AG04450 (cell line): Measurements from ENCODE around the gene MEIOB. TPM values are rescaled to one million over a fixed set of nuclear protein-coding genes. Genes with fewer than 3 reads are reported as not detected.
"Not testable (repeated sequence)": the region's sequence is repeated elsewhere in the genome, so short reads cannot be mapped to it uniquely, and the experiment has no call there.

Source experiments
- CTCF ChIA-PET: fragments of 300-600, 350-600 bp; formaldehyde crosslinking; extraction: SDS; loops from one replicate; lab custom pipeline; 2022; ENCODE audit warnings: antibody characterized with exemption, inconsistent platforms; lab: Charles Lee
- POLR2A ChIA-PET: fragments of 350-600 bp; formaldehyde crosslinking; extraction: SDS; loops from one replicate; lab custom pipeline; 2021; ENCODE audit warnings: antibody characterized with exemption, inconsistent platforms; lab: Yijun Ruan, JAX
- DNase-seq: peaks from one replicate; pipeline ENCODE4 v3.0.0-alpha.2; 2011; ENCODE audit warnings: low read depth, low spot score
- H3K27ac ChIP-seq: one replicate; pipeline ENCODE4 v1.5.1; 2012; ENCODE audit warnings: low read depth, low read length, control low read depth
- H3K27me3 ChIP-seq: one replicate; pipeline ENCODE4 v1.6.0; 2012; ENCODE audit warnings: low read length; ENCODE audit not compliant: control insufficient read depth, insufficient read depth
- H3K4me3 ChIP-seq: 2 replicates; pipeline ENCODE4 v1.5.1; 2011; ENCODE audit warnings: mild to moderate bottlenecking, low read depth, low read length, control low read depth
- H3K9me3 ChIP-seq: 2 replicates; pipeline ENCODE4 v1.5.1; 2012; ENCODE audit warnings: low read length; ENCODE audit not compliant: control insufficient read depth, insufficient read depth
- polyA minus RNA-seq: library from RNA; depleted of rRNA, polyadenylated mRNA; stranded (reverse); fragments of >200 nt; gene quantifications from 2 replicates; pipeline ENCODE4 v1.2.3, GENCODE V29; 2011; rRNA and poly(A)+ RNA removed
- polyA plus RNA-seq: library from polyadenylated mRNA; depleted of rRNA; stranded (reverse); fragments of >200 nt; gene quantifications from 2 replicates; pipeline ENCODE4 v1.2.3, GENCODE V29; 2011; rRNA removed
- TF ChIP-seq, protein P1 (sequence below): IDR thresholded peaks from 2 replicates; pipeline ENCODE4 v1.5.1; 2011; ENCODE audit warnings: low read depth, low read length, control low read depth, inconsistent platforms

MEIOB gene
- 0.04 TPM in 1 of 2 replicates, not detected in the other for polyA plus RNA-seq
- not detected in 2 replicates for polyA minus RNA-seq

DNA sequence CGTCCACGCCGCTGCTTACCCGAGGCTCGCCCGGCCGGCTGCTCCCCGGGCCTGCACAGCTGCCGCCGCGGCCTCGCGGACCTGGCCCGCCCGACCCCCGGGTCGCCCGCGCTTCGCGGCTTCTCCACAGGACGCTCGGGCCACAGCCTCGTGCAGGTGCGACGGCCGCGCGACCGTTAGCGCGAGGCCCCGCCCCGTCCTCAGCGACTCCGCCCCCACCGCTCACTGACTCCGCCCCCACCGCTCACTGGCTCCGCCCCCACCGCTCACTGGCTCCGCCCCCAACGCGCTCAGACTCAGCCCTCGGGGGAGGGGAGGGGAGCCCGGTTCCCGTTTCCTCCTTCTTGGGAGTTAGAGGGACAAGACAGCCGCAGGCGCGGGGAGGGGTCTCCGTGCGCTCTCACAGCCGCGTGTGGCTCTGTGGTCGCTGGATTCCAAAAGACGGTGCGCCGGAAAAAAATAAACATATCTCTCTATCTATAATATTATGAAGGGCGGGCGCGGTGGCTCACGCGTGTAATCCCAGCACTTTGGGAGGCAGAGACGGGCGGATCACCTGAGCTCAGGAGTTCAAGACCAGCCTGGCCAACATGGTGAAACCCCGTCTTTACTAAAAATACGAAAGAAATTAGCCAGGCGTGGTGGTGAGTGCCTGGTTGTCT, at the start of gene MEIOB:
Gene MEIOB (minus strand): TSS at position 191 of the 662 bp plus-strand sequence. CDS start 3,989 bp downstream, outside the sequence.
- H3K27ac ChIP-seq, result no peak within 1 kb of the TSS
- TF ChIP-seq, protein P1, sequence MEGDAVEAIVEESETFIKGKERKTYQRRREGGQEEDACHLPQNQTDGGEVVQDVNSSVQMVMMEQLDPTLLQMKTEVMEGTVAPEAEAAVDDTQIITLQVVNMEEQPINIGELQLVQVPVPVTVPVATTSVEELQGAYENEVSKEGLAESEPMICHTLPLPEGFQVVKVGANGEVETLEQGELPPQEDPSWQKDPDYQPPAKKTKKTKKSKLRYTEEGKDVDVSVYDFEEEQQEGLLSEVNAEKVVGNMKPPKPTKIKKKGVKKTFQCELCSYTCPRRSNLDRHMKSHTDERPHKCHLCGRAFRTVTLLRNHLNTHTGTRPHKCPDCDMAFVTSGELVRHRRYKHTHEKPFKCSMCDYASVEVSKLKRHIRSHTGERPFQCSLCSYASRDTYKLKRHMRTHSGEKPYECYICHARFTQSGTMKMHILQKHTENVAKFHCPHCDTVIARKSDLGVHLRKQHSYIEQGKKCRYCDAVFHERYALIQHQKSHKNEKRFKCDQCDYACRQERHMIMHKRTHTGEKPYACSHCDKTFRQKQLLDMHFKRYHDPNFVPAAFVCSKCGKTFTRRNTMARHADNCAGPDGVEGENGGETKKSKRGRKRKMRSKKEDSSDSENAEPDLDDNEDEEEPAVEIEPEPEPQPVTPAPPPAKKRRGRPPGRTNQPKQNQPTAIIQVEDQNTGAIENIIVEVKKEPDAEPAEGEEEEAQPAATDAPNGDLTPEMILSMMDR, result no peak
- CTCF ChIA-PET, result interaction anchor here (2.0 kb wide), 1 partner anchor 57 kb away, joined by 6 read pairs; no protein-coding TSS in a partner anchor
- peaks cover 3% of the 10 kb centered on the region; the same call in 1 of the 2 replicates for H3K9me3 ChIP-seq
- peaks cover 20% of the 10 kb centered on the region for H3K27me3 ChIP-seq
- POLR2A ChIA-PET, result no interaction called here
- 0 out of 2 replicates have a peak within 1 kb of the TSS, but pooled peaks have one; percentile 7 for H3K4me3 ChIP-seq
- no peak for DNase-seq

DNA sequence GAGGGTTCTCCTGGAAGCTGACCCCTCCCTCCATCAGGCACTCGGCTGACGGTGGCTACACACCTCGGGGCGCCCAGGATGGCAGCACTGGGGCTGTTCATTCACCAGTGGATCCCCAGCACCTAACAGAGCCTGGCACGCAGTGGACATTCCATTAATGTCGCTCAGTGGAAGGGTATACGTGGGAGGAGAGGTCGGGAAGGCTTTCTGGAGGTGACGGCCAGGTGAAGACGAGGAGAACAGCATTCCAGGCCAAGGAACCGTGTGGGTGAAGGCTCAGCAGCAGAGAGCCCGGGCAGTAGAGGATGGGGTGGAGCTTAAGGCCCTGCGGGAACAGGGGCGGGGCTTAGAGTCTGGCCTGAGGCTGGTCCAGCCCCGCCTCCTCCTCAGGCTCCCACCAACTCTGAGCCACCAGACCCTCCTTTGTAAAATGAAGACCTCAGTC, 48.8 kb upstream of the MEIOB start:
- no peak overlapping the region for H3K27ac ChIP-seq
- ChIA-PET CTCF (no interaction called here), POLR2A (no interaction called here)
- no peak for DNase-seq
- no peak overlapping the region for H3K4me3 ChIP-seq
- TF ChIP-seq, protein P1, result no peak
- H3K27me3 ChIP-seq, result peaks cover 85% of the 10 kb centered on the region
- H3K9me3 ChIP-seq, result peaks cover 3% of the 10 kb centered on the region; the same call in 1 of the 2 replicates

GRCh38 chr16:1920122-1920521, 48.2 kb upstream of the MEIOB start:
- peaks cover 87% of the 10 kb centered on the region for H3K27me3 ChIP-seq

GRCh38 chr16:1919327-1919998, 47.5 kb upstream of the MEIOB start:
- ChIA-PET CTCF (no interaction called here), POLR2A (no interaction called here)
- H3K27ac ChIP-seq, result no peak overlapping the region
- no peak for DNase-seq
- no peak overlapping the region for H3K4me3 ChIP-seq
- TF ChIP-seq, protein P1, result no peak
- H3K27me3 ChIP-seq, result peaks cover 89% of the 10 kb centered on the region
- H3K9me3 ChIP-seq, result peaks cover 3% of the 10 kb centered on the region; the same call in 1 of the 2 replicates

More at GRCh38 chr16:1920122-1920521, 48.2 kb upstream of the MEIOB start:
- CTCF ChIA-PET, POLR2A ChIA-PET, H3K9me3 ChIP-seq, DNase-seq, H3K27ac ChIP-seq, H3K4me3 ChIP-seq: not testable (repeated sequence)

- CTCF ChIA-PET, result no interaction called here
- Histone ChIP-seq H3K27ac (no peak within 1 kb of the TSS), H3K4me3 (no peak within 1 kb of the TSS), H3K27me3 (peaks cover 89% of the 10 kb centered on the region), H3K9me3 (peaks cover 3% of the 10 kb centered on the region; the same call in 1 of the 2 replicates)
- no peak for DNase-seq
- TF ChIP-seq, protein P1, result no peak
- POLR2A ChIA-PET, result no interaction called here
These were observed 46.7 kb upstream of the MEIOB start, which contains the start of gene HS3ST6 for GRCh38 chr16:1918351-1919326. Gene HS3ST6 (minus strand): TSS chr16:1918415. CDS start chr16:1918323, 92 bp downstream.
